ENCODE results near the gene MTRFR. TPM values are rescaled to one million over a fixed set of nuclear protein-coding genes. Genes with fewer than 3 reads are reported as not detected.

Gene MTRFR
- total RNA-seq, 1 experiment from 2014 or later, result 15.7 TPM

DNA sequence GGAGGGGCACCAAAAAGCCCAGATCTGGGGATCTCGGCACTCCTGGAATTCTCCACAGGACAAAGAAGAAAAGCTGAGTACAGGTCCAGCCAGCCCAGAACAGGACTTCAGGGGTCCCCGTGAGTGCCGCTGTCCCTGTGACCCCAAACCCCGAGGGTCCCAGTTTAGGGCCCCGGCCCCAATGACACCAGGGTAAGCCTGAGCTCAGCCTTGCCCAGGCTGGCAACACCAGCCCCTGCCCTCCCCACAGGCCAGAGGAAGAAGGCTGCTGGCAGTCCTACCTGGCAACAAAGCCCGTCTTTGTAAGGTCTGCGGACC lies 36.6 kb downstream of the MTRFR start (continued):
- TF ChIP-seq, protein P1, sequence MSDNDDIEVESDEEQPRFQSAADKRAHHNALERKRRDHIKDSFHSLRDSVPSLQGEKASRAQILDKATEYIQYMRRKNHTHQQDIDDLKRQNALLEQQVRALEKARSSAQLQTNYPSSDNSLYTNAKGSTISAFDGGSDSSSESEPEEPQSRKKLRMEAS (CRISPR knock-in tag; IDR thresholded peaks at IDR 0.05), result no peak

DNA sequence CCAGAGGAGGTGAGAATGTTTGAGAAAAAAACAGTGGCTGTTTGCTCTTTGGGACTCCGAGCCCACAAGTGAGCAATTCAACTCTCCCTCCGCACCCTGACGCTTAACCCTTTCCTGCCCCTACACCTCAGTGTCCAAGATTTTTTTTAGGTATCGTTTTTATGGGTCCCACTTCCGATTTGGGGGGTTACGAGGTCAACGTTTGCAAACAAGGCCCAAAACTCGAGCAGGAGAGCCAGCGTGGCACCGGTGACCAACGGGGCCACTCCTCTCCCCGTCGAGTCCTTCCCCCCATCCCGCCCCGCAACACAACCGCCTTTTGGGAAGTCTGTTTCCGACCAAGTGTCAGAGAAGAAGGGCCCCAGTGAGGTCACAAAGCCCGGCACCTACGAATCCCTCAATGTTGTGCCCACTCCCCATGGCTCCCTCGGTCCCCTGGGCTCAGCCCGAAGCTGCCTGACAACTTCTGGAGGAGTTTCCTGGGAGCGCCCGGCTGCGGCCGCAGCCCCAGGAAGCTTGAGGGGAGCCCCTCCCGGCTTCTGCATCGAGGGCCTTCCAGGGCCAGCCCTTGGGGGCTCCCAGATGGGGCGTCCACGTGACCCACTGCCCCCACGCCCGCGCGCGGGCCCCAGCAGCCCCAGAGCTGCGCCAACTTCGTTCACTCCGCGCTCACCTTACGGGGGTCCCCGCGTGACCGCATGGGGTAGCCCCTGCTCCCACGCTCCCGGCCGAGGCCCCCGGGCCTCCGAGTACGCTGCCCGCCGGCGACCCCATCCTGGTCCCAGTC lies 37.2 kb downstream of the MTRFR start:
- Mint-ChIP-seq H3K27ac (peak overlapping the region; percentile 85), H3K4me1 (peaks cover 37% of the 10 kb centered on the region), H3K4me3 (peak overlapping the region; percentile 92), H3K27me3 (ENCODE audit: low read depth) (no peaks in the 10 kb centered on the region), H3K9me3 (no peaks in the 10 kb centered on the region), H3K36me3 (peaks cover 7% of the 10 kb centered on the region)
- DNase-seq (ENCODE audit: low spot score), result no peak
- no peak for ATAC-seq
- POLR2A ChIA-PET, result interaction anchor here (0.6 to 2.7 kb wide), 4 partner anchors 28 to 115 kb away, joined by 3 to 15 read pairs (median 4); partner anchors contain the start of genes MPHOSPH9 and MTRFR
- CTCF ChIA-PET, result interaction anchor here (1.2 to 2.6 kb wide), 3 partner anchors 9 to 95 kb away, joined by 3 to 15 read pairs (median 4); partner anchors contain the start of genes MPHOSPH9 and MTRFR
- TF ChIP-seq IRF2 (CRISPR knock-in tag; IDR thresholded peaks at IDR 0.05; ENCODE audit: borderline replicate concordance, low read depth), result no peak
- TF ChIP-seq, protein P2, sequence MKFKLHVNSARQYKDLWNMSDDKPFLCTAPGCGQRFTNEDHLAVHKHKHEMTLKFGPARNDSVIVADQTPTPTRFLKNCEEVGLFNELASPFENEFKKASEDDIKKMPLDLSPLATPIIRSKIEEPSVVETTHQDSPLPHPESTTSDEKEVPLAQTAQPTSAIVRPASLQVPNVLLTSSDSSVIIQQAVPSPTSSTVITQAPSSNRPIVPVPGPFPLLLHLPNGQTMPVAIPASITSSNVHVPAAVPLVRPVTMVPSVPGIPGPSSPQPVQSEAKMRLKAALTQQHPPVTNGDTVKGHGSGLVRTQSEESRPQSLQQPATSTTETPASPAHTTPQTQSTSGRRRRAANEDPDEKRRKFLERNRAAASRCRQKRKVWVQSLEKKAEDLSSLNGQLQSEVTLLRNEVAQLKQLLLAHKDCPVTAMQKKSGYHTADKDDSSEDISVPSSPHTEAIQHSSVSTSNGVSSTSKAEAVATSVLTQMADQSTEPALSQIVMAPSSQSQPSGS (CRISPR knock-in tag; IDR thresholded peaks at IDR 0.05; ENCODE audit: borderline replicate concordance, low read depth), result no peak
- no peak for TF ChIP-seq GABPB1 (CRISPR knock-in tag; IDR thresholded peaks at IDR 0.05)
- TF ChIP-seq, protein P3, sequence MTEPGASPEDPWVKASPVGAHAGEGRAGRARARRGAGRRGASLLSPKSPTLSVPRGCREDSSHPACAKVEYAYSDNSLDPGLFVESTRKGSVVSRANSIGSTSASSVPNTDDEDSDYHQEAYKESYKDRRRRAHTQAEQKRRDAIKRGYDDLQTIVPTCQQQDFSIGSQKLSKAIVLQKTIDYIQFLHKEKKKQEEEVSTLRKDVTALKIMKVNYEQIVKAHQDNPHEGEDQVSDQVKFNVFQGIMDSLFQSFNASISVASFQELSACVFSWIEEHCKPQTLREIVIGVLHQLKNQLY (CRISPR knock-in tag; IDR thresholded peaks at IDR 0.05), result no peak
- TF ChIP-seq, protein P4, sequence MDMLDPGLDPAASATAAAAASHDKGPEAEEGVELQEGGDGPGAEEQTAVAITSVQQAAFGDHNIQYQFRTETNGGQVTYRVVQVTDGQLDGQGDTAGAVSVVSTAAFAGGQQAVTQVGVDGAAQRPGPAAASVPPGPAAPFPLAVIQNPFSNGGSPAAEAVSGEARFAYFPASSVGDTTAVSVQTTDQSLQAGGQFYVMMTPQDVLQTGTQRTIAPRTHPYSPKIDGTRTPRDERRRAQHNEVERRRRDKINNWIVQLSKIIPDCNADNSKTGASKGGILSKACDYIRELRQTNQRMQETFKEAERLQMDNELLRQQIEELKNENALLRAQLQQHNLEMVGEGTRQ (CRISPR knock-in tag; IDR thresholded peaks at IDR 0.05), result peak; percentile 78
- TF ChIP-seq, protein P5, sequence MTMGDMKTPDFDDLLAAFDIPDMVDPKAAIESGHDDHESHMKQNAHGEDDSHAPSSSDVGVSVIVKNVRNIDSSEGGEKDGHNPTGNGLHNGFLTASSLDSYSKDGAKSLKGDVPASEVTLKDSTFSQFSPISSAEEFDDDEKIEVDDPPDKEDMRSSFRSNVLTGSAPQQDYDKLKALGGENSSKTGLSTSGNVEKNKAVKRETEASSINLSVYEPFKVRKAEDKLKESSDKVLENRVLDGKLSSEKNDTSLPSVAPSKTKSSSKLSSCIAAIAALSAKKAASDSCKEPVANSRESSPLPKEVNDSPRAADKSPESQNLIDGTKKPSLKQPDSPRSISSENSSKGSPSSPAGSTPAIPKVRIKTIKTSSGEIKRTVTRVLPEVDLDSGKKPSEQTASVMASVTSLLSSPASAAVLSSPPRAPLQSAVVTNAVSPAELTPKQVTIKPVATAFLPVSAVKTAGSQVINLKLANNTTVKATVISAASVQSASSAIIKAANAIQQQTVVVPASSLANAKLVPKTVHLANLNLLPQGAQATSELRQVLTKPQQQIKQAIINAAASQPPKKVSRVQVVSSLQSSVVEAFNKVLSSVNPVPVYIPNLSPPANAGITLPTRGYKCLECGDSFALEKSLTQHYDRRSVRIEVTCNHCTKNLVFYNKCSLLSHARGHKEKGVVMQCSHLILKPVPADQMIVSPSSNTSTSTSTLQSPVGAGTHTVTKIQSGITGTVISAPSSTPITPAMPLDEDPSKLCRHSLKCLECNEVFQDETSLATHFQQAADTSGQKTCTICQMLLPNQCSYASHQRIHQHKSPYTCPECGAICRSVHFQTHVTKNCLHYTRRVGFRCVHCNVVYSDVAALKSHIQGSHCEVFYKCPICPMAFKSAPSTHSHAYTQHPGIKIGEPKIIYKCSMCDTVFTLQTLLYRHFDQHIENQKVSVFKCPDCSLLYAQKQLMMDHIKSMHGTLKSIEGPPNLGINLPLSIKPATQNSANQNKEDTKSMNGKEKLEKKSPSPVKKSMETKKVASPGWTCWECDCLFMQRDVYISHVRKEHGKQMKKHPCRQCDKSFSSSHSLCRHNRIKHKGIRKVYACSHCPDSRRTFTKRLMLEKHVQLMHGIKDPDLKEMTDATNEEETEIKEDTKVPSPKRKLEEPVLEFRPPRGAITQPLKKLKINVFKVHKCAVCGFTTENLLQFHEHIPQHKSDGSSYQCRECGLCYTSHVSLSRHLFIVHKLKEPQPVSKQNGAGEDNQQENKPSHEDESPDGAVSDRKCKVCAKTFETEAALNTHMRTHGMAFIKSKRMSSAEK (CRISPR knock-in tag; IDR thresholded peaks at IDR 0.05; ENCODE audit: borderline replicate concordance), result no peak
- TF ChIP-seq OVOL2 (CRISPR knock-in tag; IDR thresholded peaks at IDR 0.05; ENCODE audit: borderline replicate concordance), result no peak
- TF ChIP-seq, protein P6, sequence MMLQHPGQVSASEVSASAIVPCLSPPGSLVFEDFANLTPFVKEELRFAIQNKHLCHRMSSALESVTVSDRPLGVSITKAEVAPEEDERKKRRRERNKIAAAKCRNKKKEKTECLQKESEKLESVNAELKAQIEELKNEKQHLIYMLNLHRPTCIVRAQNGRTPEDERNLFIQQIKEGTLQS (CRISPR knock-in tag; conservative IDR thresholded peaks at IDR 0.05), result no peak
- TF ChIP-seq, protein P7, sequence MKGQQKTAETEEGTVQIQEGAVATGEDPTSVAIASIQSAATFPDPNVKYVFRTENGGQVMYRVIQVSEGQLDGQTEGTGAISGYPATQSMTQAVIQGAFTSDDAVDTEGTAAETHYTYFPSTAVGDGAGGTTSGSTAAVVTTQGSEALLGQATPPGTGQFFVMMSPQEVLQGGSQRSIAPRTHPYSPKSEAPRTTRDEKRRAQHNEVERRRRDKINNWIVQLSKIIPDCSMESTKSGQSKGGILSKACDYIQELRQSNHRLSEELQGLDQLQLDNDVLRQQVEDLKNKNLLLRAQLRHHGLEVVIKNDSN (CRISPR knock-in tag; IDR thresholded peaks at IDR 0.05), result peak; percentile 70
- no peak for TF ChIP-seq TEAD4 (CRISPR knock-in tag; IDR thresholded peaks at IDR 0.05)
- TF ChIP-seq NR2C2 (CRISPR knock-in tag; IDR thresholded peaks at IDR 0.05), result no peak
- no peak for TF ChIP-seq CREM (CRISPR knock-in tag; IDR thresholded peaks at IDR 0.05)
- no peak for TF ChIP-seq CREB1 (CRISPR knock-in tag; IDR thresholded peaks at IDR 0.05)
- TF ChIP-seq, protein P8, sequence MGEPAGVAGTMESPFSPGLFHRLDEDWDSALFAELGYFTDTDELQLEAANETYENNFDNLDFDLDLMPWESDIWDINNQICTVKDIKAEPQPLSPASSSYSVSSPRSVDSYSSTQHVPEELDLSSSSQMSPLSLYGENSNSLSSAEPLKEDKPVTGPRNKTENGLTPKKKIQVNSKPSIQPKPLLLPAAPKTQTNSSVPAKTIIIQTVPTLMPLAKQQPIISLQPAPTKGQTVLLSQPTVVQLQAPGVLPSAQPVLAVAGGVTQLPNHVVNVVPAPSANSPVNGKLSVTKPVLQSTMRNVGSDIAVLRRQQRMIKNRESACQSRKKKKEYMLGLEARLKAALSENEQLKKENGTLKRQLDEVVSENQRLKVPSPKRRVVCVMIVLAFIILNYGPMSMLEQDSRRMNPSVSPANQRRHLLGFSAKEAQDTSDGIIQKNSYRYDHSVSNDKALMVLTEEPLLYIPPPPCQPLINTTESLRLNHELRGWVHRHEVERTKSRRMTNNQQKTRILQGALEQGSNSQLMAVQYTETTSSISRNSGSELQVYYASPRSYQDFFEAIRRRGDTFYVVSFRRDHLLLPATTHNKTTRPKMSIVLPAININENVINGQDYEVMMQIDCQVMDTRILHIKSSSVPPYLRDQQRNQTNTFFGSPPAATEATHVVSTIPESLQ (CRISPR knock-in tag; IDR thresholded peaks at IDR 0.05), result no peak
- TF ChIP-seq, protein P9, sequence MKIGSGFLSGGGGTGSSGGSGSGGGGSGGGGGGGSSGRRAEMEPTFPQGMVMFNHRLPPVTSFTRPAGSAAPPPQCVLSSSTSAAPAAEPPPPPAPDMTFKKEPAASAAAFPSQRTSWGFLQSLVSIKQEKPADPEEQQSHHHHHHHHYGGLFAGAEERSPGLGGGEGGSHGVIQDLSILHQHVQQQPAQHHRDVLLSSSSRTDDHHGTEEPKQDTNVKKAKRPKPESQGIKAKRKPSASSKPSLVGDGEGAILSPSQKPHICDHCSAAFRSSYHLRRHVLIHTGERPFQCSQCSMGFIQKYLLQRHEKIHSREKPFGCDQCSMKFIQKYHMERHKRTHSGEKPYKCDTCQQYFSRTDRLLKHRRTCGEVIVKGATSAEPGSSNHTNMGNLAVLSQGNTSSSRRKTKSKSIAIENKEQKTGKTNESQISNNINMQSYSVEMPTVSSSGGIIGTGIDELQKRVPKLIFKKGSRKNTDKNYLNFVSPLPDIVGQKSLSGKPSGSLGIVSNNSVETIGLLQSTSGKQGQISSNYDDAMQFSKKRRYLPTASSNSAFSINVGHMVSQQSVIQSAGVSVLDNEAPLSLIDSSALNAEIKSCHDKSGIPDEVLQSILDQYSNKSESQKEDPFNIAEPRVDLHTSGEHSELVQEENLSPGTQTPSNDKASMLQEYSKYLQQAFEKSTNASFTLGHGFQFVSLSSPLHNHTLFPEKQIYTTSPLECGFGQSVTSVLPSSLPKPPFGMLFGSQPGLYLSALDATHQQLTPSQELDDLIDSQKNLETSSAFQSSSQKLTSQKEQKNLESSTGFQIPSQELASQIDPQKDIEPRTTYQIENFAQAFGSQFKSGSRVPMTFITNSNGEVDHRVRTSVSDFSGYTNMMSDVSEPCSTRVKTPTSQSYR (CRISPR knock-in tag; IDR thresholded peaks at IDR 0.05), result no peak
- TF ChIP-seq, protein P10, sequence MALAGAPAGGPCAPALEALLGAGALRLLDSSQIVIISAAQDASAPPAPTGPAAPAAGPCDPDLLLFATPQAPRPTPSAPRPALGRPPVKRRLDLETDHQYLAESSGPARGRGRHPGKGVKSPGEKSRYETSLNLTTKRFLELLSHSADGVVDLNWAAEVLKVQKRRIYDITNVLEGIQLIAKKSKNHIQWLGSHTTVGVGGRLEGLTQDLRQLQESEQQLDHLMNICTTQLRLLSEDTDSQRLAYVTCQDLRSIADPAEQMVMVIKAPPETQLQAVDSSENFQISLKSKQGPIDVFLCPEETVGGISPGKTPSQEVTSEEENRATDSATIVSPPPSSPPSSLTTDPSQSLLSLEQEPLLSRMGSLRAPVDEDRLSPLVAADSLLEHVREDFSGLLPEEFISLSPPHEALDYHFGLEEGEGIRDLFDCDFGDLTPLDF (CRISPR knock-in tag; IDR thresholded peaks at IDR 0.05), result no peak

All from WTC11 (cell line).